HG03045 (cell line): ENCODE data around the gene ADTRP.

Experiments used
- ATAC-seq: cut with Tn5 transposase; IDR thresholded peaks from one replicate; pipeline ENCODE4 v1.9.1; 2021; ENCODE audit warnings: mild to moderate bottlenecking, moderate library complexity; ENCODE audit not compliant: unreplicated experiment

The ADTRP gene

GRCh38 chr6:11778648-11779328 lies at the start of gene ADTRP:
Gene ADTRP (minus strand): TSS chr6:11778803. CDS start chr6:11778759, 44 bp downstream.
- no peak for ATAC-seq

- no peak for ATAC-seq
These were observed 48.2 kb upstream of the ADTRP start for GRCh38 chr6:11826779-11827178.

- ATAC-seq = peak; percentile 74
These were observed 46.4 kb upstream of the ADTRP start for GRCh38 chr6:11824986-11825385.

- ATAC-seq = no peak
These were observed 43.7 kb upstream of the ADTRP start for GRCh38 chr6:11822346-11822745.

- ATAC-seq = no peak
These were observed 43.2 kb upstream of the ADTRP start for GRCh38 chr6:11821781-11822180.

GRCh38 chr6:11820821-11821220 lies 42.2 kb upstream of the ADTRP start:
- ATAC-seq = no peak

- ATAC-seq = no peak
These were observed 40.9 kb upstream of the ADTRP start for GRCh38 chr6:11819486-11819885.

- no peak for ATAC-seq
These were observed 36.6 kb upstream of the ADTRP start for GRCh38 chr6:11815231-11815630.

GRCh38 chr6:11814819-11815218 lies 36.2 kb upstream of the ADTRP start:
- no peak for ATAC-seq

- no peak for ATAC-seq
These were observed 35.5 kb upstream of the ADTRP start for GRCh38 chr6:11814106-11814505.

GRCh38 chr6:11813606-11814005 lies 35.0 kb upstream of the ADTRP start:
- no peak for ATAC-seq

GRCh38 chr6:11812951-11813350 lies 34.3 kb upstream of the ADTRP start:
- no peak for ATAC-seq

GRCh38 chr6:11812439-11812838 lies 33.8 kb upstream of the ADTRP start:
- ATAC-seq = no peak

GRCh38 chr6:11811644-11812264 lies 33.2 kb upstream of the ADTRP start:
- ATAC-seq = no peak

GRCh38 chr6:11810854-11811643 lies 32.4 kb upstream of the ADTRP start:
- ATAC-seq = no peak

- no peak for ATAC-seq
These were observed 31.5 kb upstream of the ADTRP start for GRCh38 chr6:11810039-11810541.

GRCh38 chr6:11808054-11808453 lies 29.5 kb upstream of the ADTRP start:
- no peak for ATAC-seq

GRCh38 chr6:11806561-11807317 lies 28.1 kb upstream of the ADTRP start:
- ATAC-seq = no peak

GRCh38 chr6:11805259-11806053 lies 26.9 kb upstream of the ADTRP start:
- no peak for ATAC-seq

- no peak for ATAC-seq
These were observed 26.1 kb upstream of the ADTRP start for GRCh38 chr6:11804701-11805100.
